Measurements from ENCODE around the gene CTNS. TPM values are rescaled to one million over a fixed set of nuclear protein-coding genes. Genes with fewer than 3 reads are reported as not detected.

CTNS gene
- total RNA-seq, 1 experiment from 2014 or later: 21.1 TPM

DNA sequence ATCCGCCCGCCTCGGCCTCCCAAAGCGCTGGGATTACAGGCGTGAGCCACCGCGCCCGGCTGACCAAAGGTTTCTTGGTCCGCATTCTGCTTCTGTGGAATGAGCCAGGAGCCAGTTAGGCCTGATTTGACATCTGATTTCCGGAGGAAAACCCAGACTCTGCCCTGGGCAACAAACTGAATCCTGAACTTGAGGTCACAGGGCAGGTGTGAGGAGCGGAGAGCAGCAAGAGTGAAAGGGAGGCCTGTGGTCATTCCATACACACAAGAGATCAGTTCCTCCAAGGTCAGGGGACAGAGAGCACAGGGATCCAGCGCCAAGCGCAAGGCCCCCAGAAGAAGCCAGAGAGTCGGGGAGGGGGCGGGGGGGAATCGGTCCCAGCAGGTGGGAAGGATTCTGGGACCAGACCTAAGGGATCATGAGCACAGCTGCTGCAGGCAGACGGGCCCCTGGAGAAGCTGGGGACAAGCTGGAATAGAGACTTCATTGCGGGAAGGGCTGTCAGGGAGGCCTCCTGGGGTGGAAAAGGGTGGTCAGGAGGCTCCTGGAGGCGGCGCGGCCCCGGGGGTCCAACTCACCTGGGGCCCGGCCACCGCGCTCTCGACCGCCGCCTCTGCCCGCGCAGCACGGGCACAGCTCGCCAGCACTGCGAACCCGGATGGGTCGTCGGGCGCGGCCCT lies 946 bp upstream of the CTNS start:
- Histone ChIP-seq H3K79me2 (ENCODE audit: low read length) (peaks cover 36% of the 10 kb centered on the region), H4K20me1 (ENCODE audit: insufficient read depth, low read depth, low read length) (no peaks in the 10 kb centered on the region), H3K9ac (ENCODE audit: low read length) (peak overlapping the region; percentile 96), H3K4me2 (ENCODE audit: low read depth, low read length, poor library complexity, severe bottlenecking) (peak overlapping the region; percentile 95), H3K27me3 (ENCODE audit: low read length) (no peaks in the 10 kb centered on the region), H3K4me1 (ENCODE audit: low read length) (peaks cover 40% of the 10 kb centered on the region), H3K27ac (ENCODE audit: low read length) (peak overlapping the region; percentile 62; the same call in 1 of the 2 replicates), H3K4me3 (ENCODE audit: low read length) (peak overlapping the region; percentile 99), H2AFZ (ENCODE audit: low read length) (peak overlapping the region; percentile 78; the same call in 1 of the 2 replicates), H3K9me2 (replicated peaks; ENCODE audit: insufficient read depth, low read length) (no peaks in the 10 kb centered on the region), H3K36me3 (ENCODE audit: insufficient read depth, low read length) (no peaks in the 10 kb centered on the region), H3K9me3 (ENCODE audit: low read length) (no peaks in the 10 kb centered on the region)
- no peak for DNase-seq

DNA sequence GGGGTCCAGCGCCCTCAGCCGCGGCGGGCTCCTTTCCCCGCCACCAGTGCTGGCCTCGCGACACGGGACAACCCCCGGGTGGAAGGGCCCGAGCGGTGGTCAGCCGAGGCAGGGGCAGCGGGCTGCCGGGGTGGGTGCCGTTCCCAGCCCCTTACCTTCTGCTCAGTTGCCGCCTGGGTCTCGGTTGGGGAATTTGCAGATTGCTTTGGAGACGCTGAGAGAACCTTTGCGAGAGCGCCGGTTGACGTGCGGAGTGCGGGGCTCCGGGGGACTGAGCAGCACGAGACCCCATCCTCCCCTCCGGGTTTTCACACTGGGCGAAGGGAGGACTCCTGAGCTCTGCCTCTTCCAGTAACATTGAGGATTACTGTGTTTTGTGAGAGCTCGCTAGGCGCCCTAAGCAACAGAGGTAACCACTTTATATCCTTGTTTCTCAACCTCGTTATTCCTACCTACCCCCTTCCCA lies 381 bp downstream of the CTNS start:
- Histone ChIP-seq H3K9me2 (replicated peaks; ENCODE audit: insufficient read depth, low read length) (no peaks in the 10 kb centered on the region), H3K9me3 (ENCODE audit: low read length) (no peaks in the 10 kb centered on the region), H2AFZ (ENCODE audit: low read length) (peak overlapping the region; percentile 89; the same call in 1 of the 2 replicates), H3K9ac (ENCODE audit: low read length) (peak overlapping the region; percentile 89), H3K27ac (ENCODE audit: low read length) (peak overlapping the region; percentile 83), H3K4me1 (ENCODE audit: low read length) (peaks cover 45% of the 10 kb centered on the region), H4K20me1 (ENCODE audit: insufficient read depth, low read depth, low read length) (no peaks in the 10 kb centered on the region), H3K36me3 (ENCODE audit: insufficient read depth, low read length) (no peaks in the 10 kb centered on the region), H3K4me2 (ENCODE audit: low read depth, low read length, poor library complexity, severe bottlenecking) (peak overlapping the region; percentile 95), H3K27me3 (ENCODE audit: low read length) (no peaks in the 10 kb centered on the region), H3K4me3 (ENCODE audit: low read length) (peak overlapping the region; percentile 99), H3K79me2 (ENCODE audit: low read length) (peaks cover 33% of the 10 kb centered on the region)
- DNase-seq: no peak

DNA sequence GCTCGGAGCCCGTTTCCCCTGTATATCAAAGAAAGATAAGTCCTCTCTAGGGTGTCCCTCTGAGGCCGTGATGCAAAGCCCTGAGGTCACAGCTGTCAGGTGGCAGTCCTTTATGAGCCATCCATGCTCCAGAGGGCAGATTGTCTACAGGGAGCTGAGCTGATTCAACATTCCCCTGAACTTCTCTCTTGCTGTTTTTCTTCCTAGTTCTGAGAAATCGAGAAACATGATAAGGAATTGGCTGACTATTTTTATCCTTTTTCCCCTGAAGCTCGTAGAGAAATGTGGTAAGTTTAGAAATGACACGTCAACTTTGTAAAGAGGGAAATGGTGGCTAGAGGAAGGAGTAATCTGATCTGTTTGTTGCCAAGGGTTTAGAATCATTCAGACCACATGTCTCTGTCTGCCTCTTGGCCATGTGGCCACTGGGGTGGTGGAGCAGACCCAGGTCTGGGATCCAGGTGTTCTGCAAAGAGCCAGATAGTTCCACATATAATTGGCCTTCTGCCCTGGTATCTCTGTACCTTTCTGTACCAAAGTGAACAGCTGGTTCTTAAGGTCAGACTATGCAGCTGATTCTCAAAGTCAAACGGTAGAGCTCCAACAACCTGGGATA lies 3.5 kb downstream of the CTNS start:
- peak overlapping the region; percentile 38 for H3K9ac ChIP-seq (ENCODE audit: low read length)
- H3K27me3 ChIP-seq (ENCODE audit: low read length): no peaks in the 10 kb centered on the region
- no peaks in the 10 kb centered on the region for H3K36me3 ChIP-seq (ENCODE audit: insufficient read depth, low read length)
- peak overlapping the region; percentile 49 for H3K4me2 ChIP-seq (ENCODE audit: low read depth, low read length, poor library complexity, severe bottlenecking)
- no peaks in the 10 kb centered on the region for H3K9me2 ChIP-seq (replicated peaks; ENCODE audit: insufficient read depth, low read length)
- H4K20me1 ChIP-seq (ENCODE audit: insufficient read depth, low read depth, low read length): no peaks in the 10 kb centered on the region
- peaks cover 13% of the 10 kb centered on the region for H3K79me2 ChIP-seq (ENCODE audit: low read length)
- 0 out of 2 replicates have a peak overlapping the region, but pooled peaks have one; percentile 2 for H2AFZ ChIP-seq (ENCODE audit: low read length)
- peak overlapping the region; percentile 34 for H3K4me3 ChIP-seq (ENCODE audit: low read length)
- peaks cover 45% of the 10 kb centered on the region for H3K4me1 ChIP-seq (ENCODE audit: low read length)
- no peaks in the 10 kb centered on the region for H3K9me3 ChIP-seq (ENCODE audit: low read length)
- peak; percentile 75 for DNase-seq
- peak overlapping the region; percentile 90 for H3K27ac ChIP-seq (ENCODE audit: low read length)

DNA sequence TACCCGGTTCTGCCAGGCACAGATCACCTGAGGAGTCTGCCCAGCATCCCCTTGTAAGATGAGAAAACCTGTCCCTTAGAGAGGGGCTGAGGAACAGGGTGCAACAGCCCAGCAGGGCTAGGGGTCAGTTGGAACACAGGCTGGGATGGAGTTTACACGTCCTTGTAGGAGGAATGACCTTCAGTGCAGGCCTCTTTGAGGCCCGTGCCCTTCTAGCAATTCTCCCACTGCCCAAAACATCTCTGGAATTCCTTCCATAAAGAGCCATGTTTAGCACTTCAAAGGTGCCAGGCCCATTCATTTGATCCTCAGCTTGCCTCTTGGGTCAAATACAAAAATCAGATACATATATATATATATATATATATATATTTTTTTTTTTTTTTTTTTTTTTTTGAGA lies 4.5 kb downstream of the CTNS start:
- Histone ChIP-seq H3K4me1 (ENCODE audit: low read length) (peaks cover 51% of the 10 kb centered on the region), H3K4me3 (ENCODE audit: low read length) (no peak overlapping the region), H3K79me2 (ENCODE audit: low read length) (peaks cover 5% of the 10 kb centered on the region), H3K9ac (ENCODE audit: low read length) (peak overlapping the region; percentile 38), H3K36me3 (ENCODE audit: insufficient read depth, low read length) (no peaks in the 10 kb centered on the region), H3K27me3 (ENCODE audit: low read length) (no peaks in the 10 kb centered on the region), H3K27ac (ENCODE audit: low read length) (peak overlapping the region; percentile 90), H4K20me1 (ENCODE audit: insufficient read depth, low read depth, low read length) (no peaks in the 10 kb centered on the region), H3K4me2 (ENCODE audit: low read depth, low read length, poor library complexity, severe bottlenecking) (no peak overlapping the region), H3K9me2 (replicated peaks; ENCODE audit: insufficient read depth, low read length) (no peaks in the 10 kb centered on the region), H2AFZ (ENCODE audit: low read length) (no peak overlapping the region), H3K9me3 (ENCODE audit: low read length) (no peaks in the 10 kb centered on the region)
- no peak for DNase-seq

DNA sequence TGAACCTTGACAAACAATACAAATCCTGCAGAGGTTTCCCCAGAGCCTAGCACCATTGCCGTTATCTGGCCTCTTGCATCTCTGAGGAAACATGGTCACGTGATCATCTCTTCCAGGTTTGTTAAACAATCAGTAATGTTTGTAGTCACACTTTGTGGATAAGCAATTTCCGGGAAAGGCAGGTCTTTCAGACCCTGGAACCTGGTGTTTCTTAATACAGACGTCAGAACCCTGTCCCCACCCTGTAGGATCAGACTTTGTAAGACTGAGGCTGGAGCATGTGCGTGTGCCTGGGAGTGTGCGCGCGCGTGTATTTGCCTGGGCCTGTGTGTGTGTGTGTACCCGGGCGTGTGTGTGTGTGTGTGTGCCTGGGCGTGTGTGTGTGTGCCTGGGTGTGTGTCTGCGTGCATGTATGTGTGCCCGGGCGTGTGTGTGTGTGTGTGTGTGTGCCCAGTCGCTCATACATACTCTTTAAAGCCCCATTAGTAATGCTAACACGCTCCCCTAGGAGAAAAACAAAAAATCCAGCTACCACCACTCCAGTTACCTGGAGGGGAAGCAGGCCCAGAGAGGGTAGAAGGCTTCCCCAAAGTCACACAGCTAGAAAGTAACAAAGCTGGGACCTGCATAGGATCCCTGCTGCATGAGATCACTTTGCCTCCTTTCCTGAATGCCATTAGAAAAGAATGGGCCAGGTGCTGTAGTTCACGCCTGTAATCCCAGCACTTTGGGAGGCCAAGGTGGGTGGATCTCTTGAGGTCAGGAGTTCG lies 5.3 kb downstream of the CTNS start:
- H2AFZ ChIP-seq (ENCODE audit: low read length): no peak overlapping the region
- no peak for DNase-seq
- peaks cover 5% of the 10 kb centered on the region for H3K79me2 ChIP-seq (ENCODE audit: low read length)
- H3K9me2 ChIP-seq (replicated peaks; ENCODE audit: insufficient read depth, low read length): no peaks in the 10 kb centered on the region
- no peaks in the 10 kb centered on the region for H3K9me3 ChIP-seq (ENCODE audit: low read length)
- no peak overlapping the region for H3K4me2 ChIP-seq (ENCODE audit: low read depth, low read length, poor library complexity, severe bottlenecking)
- no peaks in the 10 kb centered on the region for H4K20me1 ChIP-seq (ENCODE audit: insufficient read depth, low read depth, low read length)
- H3K27me3 ChIP-seq (ENCODE audit: low read length): no peaks in the 10 kb centered on the region
- no peak overlapping the region for H3K27ac ChIP-seq (ENCODE audit: low read length)
- H3K36me3 ChIP-seq (ENCODE audit: insufficient read depth, low read length): no peaks in the 10 kb centered on the region
- H3K4me3 ChIP-seq (ENCODE audit: low read length): no peak overlapping the region
- H3K9ac ChIP-seq (ENCODE audit: low read length): no peak overlapping the region
- peaks cover 60% of the 10 kb centered on the region for H3K4me1 ChIP-seq (ENCODE audit: low read length)

DNA sequence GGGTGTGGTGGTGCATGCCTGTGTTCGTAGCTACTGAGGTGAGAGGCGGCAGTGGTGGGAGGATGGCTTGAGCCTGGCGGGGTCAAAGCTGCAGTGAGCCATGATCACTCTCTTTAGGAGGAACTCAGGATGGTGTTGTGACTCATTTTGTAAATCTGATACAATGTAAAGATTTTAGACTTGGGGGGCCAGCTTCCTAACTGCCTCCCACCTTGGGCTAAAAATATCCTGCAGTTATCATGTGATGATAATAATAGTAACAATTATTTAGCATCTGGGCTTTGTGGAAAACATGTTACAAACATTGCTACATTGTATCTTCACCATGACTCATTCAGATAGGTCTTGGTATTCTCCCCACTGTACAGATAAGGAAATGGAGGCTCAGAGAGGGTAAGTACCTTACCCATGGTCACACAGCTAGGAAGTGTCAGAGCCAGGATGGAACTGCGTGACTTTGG lies 7.4 kb downstream of the CTNS start:
- no peak for DNase-seq
- no peak overlapping the region for H3K9ac ChIP-seq (ENCODE audit: low read length)
- no peaks in the 10 kb centered on the region for H3K79me2 ChIP-seq (ENCODE audit: low read length)
- no peaks in the 10 kb centered on the region for H3K27me3 ChIP-seq (ENCODE audit: low read length)
- peaks cover 6% of the 10 kb centered on the region; the same call in 1 of the 2 replicates for H3K36me3 ChIP-seq (ENCODE audit: insufficient read depth, low read length)
- no peak overlapping the region for H2AFZ ChIP-seq (ENCODE audit: low read length)
- H3K27ac ChIP-seq (ENCODE audit: low read length): no peak overlapping the region
- no peak overlapping the region for H3K4me3 ChIP-seq (ENCODE audit: low read length)
- H4K20me1 ChIP-seq (ENCODE audit: insufficient read depth, low read depth, low read length): no peaks in the 10 kb centered on the region
- H3K4me1 ChIP-seq (ENCODE audit: low read length): peaks cover 46% of the 10 kb centered on the region
- no peak overlapping the region for H3K4me2 ChIP-seq (ENCODE audit: low read depth, low read length, poor library complexity, severe bottlenecking)
- H3K9me3 ChIP-seq (ENCODE audit: low read length): no peaks in the 10 kb centered on the region
- H3K9me2 ChIP-seq (replicated peaks; ENCODE audit: insufficient read depth, low read length): no peaks in the 10 kb centered on the region

DNA sequence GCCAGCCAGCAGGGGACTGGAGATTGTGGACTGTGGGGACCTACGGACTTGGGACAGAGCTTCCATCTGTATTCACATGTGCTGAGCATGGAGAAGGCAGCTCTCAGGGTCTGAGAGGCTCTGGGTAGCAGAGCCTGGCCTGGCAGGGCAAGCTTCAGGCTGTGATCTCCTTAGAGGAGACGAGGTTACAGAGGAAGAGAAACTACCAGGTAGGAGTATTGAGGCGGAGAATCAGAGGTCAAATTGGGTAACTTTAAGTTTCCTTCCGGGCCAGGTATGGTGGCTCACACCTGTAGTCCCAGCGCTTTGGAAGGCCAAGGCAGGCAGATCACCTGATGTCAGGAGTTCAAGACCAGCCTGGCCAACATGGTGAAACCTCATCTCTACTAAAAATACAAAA lies 8.8 kb downstream of the CTNS start:
- H4K20me1 ChIP-seq (ENCODE audit: insufficient read depth, low read depth, low read length): no peaks in the 10 kb centered on the region
- H3K4me3 ChIP-seq (ENCODE audit: low read length): no peak overlapping the region
- no peaks in the 10 kb centered on the region for H3K9me3 ChIP-seq (ENCODE audit: low read length)
- H3K27me3 ChIP-seq (ENCODE audit: low read length): no peaks in the 10 kb centered on the region
- H3K9me2 ChIP-seq (replicated peaks; ENCODE audit: insufficient read depth, low read length): no peaks in the 10 kb centered on the region
- peak overlapping the region; percentile 38 for H3K4me2 ChIP-seq (ENCODE audit: low read depth, low read length, poor library complexity, severe bottlenecking)
- H3K79me2 ChIP-seq (ENCODE audit: low read length): no peaks in the 10 kb centered on the region
- peaks cover 32% of the 10 kb centered on the region for H3K4me1 ChIP-seq (ENCODE audit: low read length)
- H3K27ac ChIP-seq (ENCODE audit: low read length): peak overlapping the region; percentile 90
- no peak for DNase-seq
- peaks cover 6% of the 10 kb centered on the region; the same call in 1 of the 2 replicates for H3K36me3 ChIP-seq (ENCODE audit: insufficient read depth, low read length)
- no peak overlapping the region for H2AFZ ChIP-seq (ENCODE audit: low read length)
- H3K9ac ChIP-seq (ENCODE audit: low read length): peak overlapping the region; percentile 57

DNA sequence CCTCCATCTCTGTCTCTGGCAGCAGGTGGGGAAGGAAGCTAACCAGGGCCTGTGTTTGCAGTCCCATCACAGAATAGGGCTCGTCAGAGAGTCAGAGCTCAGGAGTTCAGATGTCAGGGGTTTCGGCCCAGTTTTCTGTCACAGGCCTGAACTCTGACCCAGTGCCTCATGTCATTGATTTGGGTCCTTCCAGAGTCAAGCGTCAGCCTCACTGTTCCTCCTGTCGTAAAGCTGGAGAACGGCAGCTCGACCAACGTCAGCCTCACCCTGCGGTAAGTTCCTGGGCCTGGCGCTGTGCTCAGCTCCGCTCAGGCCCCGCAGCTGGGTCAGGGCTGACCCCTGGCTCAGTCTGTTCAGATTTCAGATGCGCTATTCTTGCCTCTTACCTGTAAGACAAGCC lies 10.7 kb downstream of the CTNS start:
- Histone ChIP-seq H4K20me1 (ENCODE audit: insufficient read depth, low read depth, low read length) (no peaks in the 10 kb centered on the region), H3K27me3 (ENCODE audit: low read length) (no peaks in the 10 kb centered on the region), H3K9me2 (replicated peaks; ENCODE audit: insufficient read depth, low read length) (no peaks in the 10 kb centered on the region), H3K79me2 (ENCODE audit: low read length) (no peaks in the 10 kb centered on the region), H3K9me3 (ENCODE audit: low read length) (no peaks in the 10 kb centered on the region), H3K4me2 (ENCODE audit: low read depth, low read length, poor library complexity, severe bottlenecking) (no peak overlapping the region), H3K27ac (ENCODE audit: low read length) (peak overlapping the region; percentile 90), H3K9ac (ENCODE audit: low read length) (no peak overlapping the region), H3K4me3 (ENCODE audit: low read length) (no peak overlapping the region), H2AFZ (ENCODE audit: low read length) (no peak overlapping the region), H3K36me3 (ENCODE audit: insufficient read depth, low read length) (peaks cover 6% of the 10 kb centered on the region; the same call in 1 of the 2 replicates), H3K4me1 (ENCODE audit: low read length) (peaks cover 24% of the 10 kb centered on the region)
- no peak for DNase-seq

Data from Karpas-422 (cell line).